H9 (cell line): Measurements from ENCODE around the gene VKORC1. TPM values are rescaled to one million over a fixed set of nuclear protein-coding genes. Genes with fewer than 3 reads are reported as not detected.

Experiments
- DNase-seq: peaks from one replicate; pipeline ENCODE4 v3.0.0-alpha.2; 2017
- H2AFZ ChIP-seq: one replicate; pipeline ENCODE4 v1.6.1; 2013; ENCODE audit warnings: mild to moderate bottlenecking, low read length, control low read depth, moderate library complexity
- H2AK5ac ChIP-seq: 2 replicates; pipeline ENCODE4 v1.6.1; 2013; ENCODE audit warnings: low read length, control low read depth, mixed read lengths; ENCODE audit not compliant: insufficient read length
- H2BK120ac ChIP-seq: one replicate; pipeline ENCODE4 v1.6.1; 2013; ENCODE audit warnings: low read depth, mild to moderate bottlenecking, low read length, control low read depth, inconsistent platforms; ENCODE audit not compliant: poor library complexity, severe bottlenecking
- H2BK12ac ChIP-seq: 2 replicates; pipeline ENCODE4 v1.6.1; 2013; ENCODE audit warnings: low read length, control low read depth, mixed read lengths, low read depth; ENCODE audit not compliant: insufficient read length
- H2BK15ac ChIP-seq: 2 replicates; pipeline ENCODE4 v1.6.1; 2013; ENCODE audit warnings: low read depth, low read length, control low read depth
- H2BK20ac ChIP-seq: one replicate; pipeline ENCODE4 v1.6.1; 2013; ENCODE audit warnings: low read depth, mild to moderate bottlenecking, low read length, control low read depth, inconsistent platforms; ENCODE audit not compliant: poor library complexity, severe bottlenecking
- H2BK5ac ChIP-seq: 2 replicates; pipeline ENCODE4 v1.6.1; 2013; ENCODE audit warnings: low read length, control low read depth, mixed read lengths; ENCODE audit not compliant: insufficient read length
- H3K14ac ChIP-seq: 2 replicates; pipeline ENCODE4 v1.6.1; 2013; ENCODE audit warnings: low read length, control low read depth; ENCODE audit not compliant: insufficient read depth
- H3K18ac ChIP-seq: 2 replicates; pipeline ENCODE4 v1.6.1; 2013; ENCODE audit warnings: low read depth, mild to moderate bottlenecking, mixed read lengths, low read length, control low read depth; ENCODE audit not compliant: insufficient read length
- H3K23ac ChIP-seq: 2 replicates; pipeline ENCODE4 v1.6.1; 2013; ENCODE audit warnings: low read length, control low read depth, mixed read lengths, low read depth; ENCODE audit not compliant: insufficient read length
- H3K23me2 ChIP-seq: 2 replicates; pipeline ENCODE4 v1.6.1; 2013; ENCODE audit warnings: low read depth, mild to moderate bottlenecking, mixed read lengths, low read length, control low read depth; ENCODE audit not compliant: insufficient read length, poor library complexity, severe bottlenecking
- H3K27ac ChIP-seq: 2 replicates; pipeline ENCODE4 v1.5.1; 2013; ENCODE audit warnings: low read length, control low read depth, mixed read lengths, low read depth; ENCODE audit not compliant: insufficient read length
- H3K27me3 ChIP-seq: 2 replicates; pipeline ENCODE4 v1.6.1; 2013; ENCODE audit warnings: low read length, control low read depth, inconsistent platforms; ENCODE audit not compliant: insufficient read depth
- H3K4ac ChIP-seq: 2 replicates; pipeline ENCODE4 v1.6.1; 2013; ENCODE audit warnings: low read depth, mild to moderate bottlenecking, control low read depth, inconsistent platforms, low read length, moderate library complexity
- H3K4me1 ChIP-seq: 2 replicates; pipeline ENCODE4 v1.6.1; 2013; ENCODE audit warnings: low read length, control low read depth, inconsistent platforms; ENCODE audit not compliant: insufficient read depth
- H3K4me2 ChIP-seq: 2 replicates; pipeline ENCODE4 v1.6.1; 2013; ENCODE audit warnings: low read length, control low read depth, mixed read lengths; ENCODE audit not compliant: insufficient read length, insufficient read depth
- H3K56ac ChIP-seq: 2 replicates; pipeline ENCODE4 v1.6.1; 2013; ENCODE audit warnings: low read depth, mild to moderate bottlenecking, mixed read lengths, low read length, control low read depth; ENCODE audit not compliant: insufficient read length
- H3K79me1 ChIP-seq: 2 replicates; pipeline ENCODE4 v1.6.1; 2013; ENCODE audit warnings: low read depth, mild to moderate bottlenecking, moderate library complexity, low read length, control low read depth, inconsistent platforms; ENCODE audit not compliant: insufficient read depth, poor library complexity, severe bottlenecking
- H3K79me2 ChIP-seq: 2 replicates; pipeline ENCODE4 v1.6.1; 2013; ENCODE audit warnings: low read length, control low read depth, inconsistent platforms; ENCODE audit not compliant: insufficient read depth
- H3K9ac ChIP-seq: 2 replicates; pipeline ENCODE4 v1.6.1; 2013; ENCODE audit warnings: low read length, control low read depth, mixed read lengths; ENCODE audit not compliant: insufficient read length; ENCODE audit errors: extremely low read depth
- H3K9me3 ChIP-seq: one replicate; pipeline ENCODE4 v1.6.1; 2013; ENCODE audit warnings: low read depth, low read length, inconsistent platforms; ENCODE audit not compliant: control insufficient read depth
- H3T11ph ChIP-seq: one replicate; pipeline ENCODE4 v1.6.1; 2013; ENCODE audit warnings: mild to moderate bottlenecking, low read length, control low read depth, inconsistent platforms
- H4K20me1 ChIP-seq: one replicate; pipeline ENCODE4 v1.6.1; 2013; ENCODE audit not compliant: control insufficient read depth, insufficient read length, insufficient read depth
- H4K5ac ChIP-seq: 2 replicates; pipeline ENCODE4 v1.6.1; 2013; ENCODE audit warnings: low read depth, mild to moderate bottlenecking, mixed read lengths, low read length, control low read depth; ENCODE audit not compliant: insufficient read length
- H4K8ac ChIP-seq: replicated peaks from 2 replicates; pipeline ENCODE4 v1.6.1; 2013; ENCODE audit warnings: low read length, control low read depth, mixed read lengths, low read depth; ENCODE audit not compliant: insufficient read length
- H4K91ac ChIP-seq: 2 replicates; pipeline ENCODE4 v1.6.1; 2013; ENCODE audit warnings: low read depth, mild to moderate bottlenecking, moderate library complexity, mixed read lengths, low read length, control low read depth; ENCODE audit not compliant: insufficient read length
- H3K27ac Mint-ChIP-seq, 3 experiments: 2 replicates in 2 of 3; 3 replicates in 1 of 3; pipeline ENCODE4 v1.8.0; 2020 to 2021; ENCODE audit warnings: mixed read lengths in 3 of 3, mild to moderate bottlenecking in 1 of 3, moderate library complexity in 1 of 3
- H3K27me3 Mint-ChIP-seq: 2 replicates; pipeline ENCODE4 v1.8.0; 2021; ENCODE audit warnings: low read depth, mild to moderate bottlenecking, moderate library complexity, mixed read lengths
- H3K36me3 Mint-ChIP-seq, 3 experiments: 2 replicates in 2 of 3; 3 replicates in 1 of 3; pipeline ENCODE4 v1.8.0; 2020 to 2021; ENCODE audit warnings: low read depth in 3 of 3, mixed read lengths in 3 of 3; ENCODE audit not compliant: insufficient read depth in 1 of 3
- H3K4me1 Mint-ChIP-seq, 2 experiments: 2 replicates each; pipeline ENCODE4 v1.8.0; 2020; ENCODE audit warnings: mixed read lengths in 2 of 2
- H3K4me3 Mint-ChIP-seq, 2 experiments: 2 replicates in 1 of 2; 3 replicates in 1 of 2; pipeline ENCODE4 v1.8.0; 2020 to 2021; ENCODE audit warnings: mild to moderate bottlenecking in 2 of 2, mixed read lengths in 2 of 2, moderate library complexity in 1 of 2
- H3K9me3 Mint-ChIP-seq, 2 experiments: 2 replicates in 1 of 2; 3 replicates in 1 of 2; pipeline ENCODE4 v1.8.0; 2020; ENCODE audit warnings: mild to moderate bottlenecking in 2 of 2, mixed read lengths in 2 of 2, moderate library complexity in 1 of 2
- CTCF ChIP-seq: fragments of 200-600 bp; sonication (generic); conservative IDR thresholded peaks from 3 replicates; pipeline ENCODE4 v1.8.0; 2021; ENCODE audit warnings: antibody characterized with exemption, mild to moderate bottlenecking
- WGBS: extraction: QIAGEN DNeasy Blood & Tissue Kit; methylation state at CpG from one replicate; pipeline ENCODE4 v1.1.7; 2013; ENCODE audit warnings: missing lambda C conversion rate, low lambda C conversion rate, mixed read lengths; ENCODE audit not compliant: insufficient read length; ENCODE audit errors: extremely low coverage; 5-methylcytosine and 5-hydroxymethylcytosine counted together
- total RNA-seq: library from RNA; stranded (reverse); gene quantifications from 2 replicates; pipeline ENCODE4 v1.2.1, GENCODE V29; 2021

The VKORC1 gene
- total RNA-seq, 1 experiment from 2014 or later: 93.9 TPM

- no peaks in the 10 kb centered on the region for H3K27me3 ChIP-seq
- no peak overlapping the region for H3K18ac ChIP-seq
- H2BK120ac ChIP-seq: no peak overlapping the region
- no peaks in the 10 kb centered on the region for H3K27me3 Mint-ChIP-seq
- H3K9ac ChIP-seq: no peak overlapping the region
- peaks cover 16 to 20% of the 10 kb centered on the region in 2 experiments for H3K4me1 Mint-ChIP-seq
- H3K27ac ChIP-seq: no peak overlapping the region
- no peaks in the 10 kb centered on the region for H3K4me1 ChIP-seq
- no peak overlapping the region for H3K23ac ChIP-seq
- H2BK5ac ChIP-seq: no peak overlapping the region
- no peak overlapping the region for H3K4ac ChIP-seq
- no CpG with 5 or more reads among the region's 16 CpGs for WGBS
- peak; percentile 26 for DNase-seq
- H2AFZ ChIP-seq: no peak overlapping the region
- no peak overlapping the region for H3K4me2 ChIP-seq
- no peaks in the 10 kb centered on the region for H3K9me3 ChIP-seq
- no peak overlapping the region for H3K56ac ChIP-seq
- no peak overlapping the region for H2BK12ac ChIP-seq
- H4K20me1 ChIP-seq: peaks cover 4% of the 10 kb centered on the region
- no peaks in the 10 kb centered on the region; a peak in 1 of 5 replicates for H3K9me3 Mint-ChIP-seq
- no peak overlapping the region for H2AK5ac ChIP-seq
- peak overlapping the region; percentile 40 to 95; a peak in 3 of 5 replicates for H3K4me3 Mint-ChIP-seq
- H3K36me3 Mint-ChIP-seq: peaks cover 27 to 51% (median 49%) of the 10 kb centered on the region in 3 experiments; a peak in 6 of 7 replicates
- H3K14ac ChIP-seq: no peak overlapping the region
- H3K27ac Mint-ChIP-seq: peak overlapping the region in 1 of 3 experiments; percentile 40; a peak in 1 of 7 replicates
- H4K91ac ChIP-seq: no peak overlapping the region
- no peak overlapping the region for H2BK15ac ChIP-seq
- TF ChIP-seq CTCF: no peak
- H3K79me1 ChIP-seq: peaks cover 6% of the 10 kb centered on the region
- peaks cover 9% of the 10 kb centered on the region for H3K23me2 ChIP-seq
- no peak overlapping the region for H3T11ph ChIP-seq
- H4K5ac ChIP-seq: no peak overlapping the region
- no peak overlapping the region for H2BK20ac ChIP-seq
- H3K79me2 ChIP-seq: peaks cover 18% of the 10 kb centered on the region; the same call in 1 of the 2 replicates
- no peak overlapping the region for H4K8ac ChIP-seq
These were observed 18.3 kb downstream of the VKORC1 start for GRCh38 chr16:31076319-31076718.
